ENCODE measurements around the gene METTL21C.

DNA sequence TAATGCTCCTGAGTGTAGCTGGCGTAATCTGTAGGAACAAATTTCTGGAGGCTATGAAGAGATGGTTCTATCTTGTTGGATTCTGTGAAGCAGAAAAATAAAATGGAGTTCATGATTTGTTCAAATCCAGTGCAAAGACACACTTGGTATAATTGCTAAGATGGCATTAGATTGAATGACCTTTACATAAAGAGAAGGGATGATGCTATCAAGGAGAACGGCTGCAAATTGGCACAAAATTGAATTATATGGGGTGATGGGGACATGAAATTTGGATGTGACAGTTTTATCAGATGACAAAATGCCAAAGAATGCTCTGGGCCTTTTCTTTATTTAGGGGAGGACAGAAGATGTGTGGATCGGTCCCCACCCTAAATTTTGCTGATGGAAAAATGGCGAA, 4.0 kb downstream of the METTL21C start:
- TF ChIP-seq, protein P1, sequence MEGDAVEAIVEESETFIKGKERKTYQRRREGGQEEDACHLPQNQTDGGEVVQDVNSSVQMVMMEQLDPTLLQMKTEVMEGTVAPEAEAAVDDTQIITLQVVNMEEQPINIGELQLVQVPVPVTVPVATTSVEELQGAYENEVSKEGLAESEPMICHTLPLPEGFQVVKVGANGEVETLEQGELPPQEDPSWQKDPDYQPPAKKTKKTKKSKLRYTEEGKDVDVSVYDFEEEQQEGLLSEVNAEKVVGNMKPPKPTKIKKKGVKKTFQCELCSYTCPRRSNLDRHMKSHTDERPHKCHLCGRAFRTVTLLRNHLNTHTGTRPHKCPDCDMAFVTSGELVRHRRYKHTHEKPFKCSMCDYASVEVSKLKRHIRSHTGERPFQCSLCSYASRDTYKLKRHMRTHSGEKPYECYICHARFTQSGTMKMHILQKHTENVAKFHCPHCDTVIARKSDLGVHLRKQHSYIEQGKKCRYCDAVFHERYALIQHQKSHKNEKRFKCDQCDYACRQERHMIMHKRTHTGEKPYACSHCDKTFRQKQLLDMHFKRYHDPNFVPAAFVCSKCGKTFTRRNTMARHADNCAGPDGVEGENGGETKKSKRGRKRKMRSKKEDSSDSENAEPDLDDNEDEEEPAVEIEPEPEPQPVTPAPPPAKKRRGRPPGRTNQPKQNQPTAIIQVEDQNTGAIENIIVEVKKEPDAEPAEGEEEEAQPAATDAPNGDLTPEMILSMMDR (IDR thresholded peaks at IDR 0.05) = no peak
- TF ChIP-seq POLR2A (IDR thresholded peaks at IDR 0.05) = no peak
